ENCODE data around the gene CREBBP. TPM values are rescaled to one million over a fixed set of nuclear protein-coding genes. Genes with fewer than 3 reads are reported as not detected.

The CREBBP gene
- total RNA-seq, 1 experiment from 2014 or later, result 79.1 TPM

- H4K8ac ChIP-seq (replicated peaks; ENCODE audit: insufficient read length, low read depth, low read length), result no peak overlapping the region
- H2BK15ac ChIP-seq (ENCODE audit: low read depth, low read length), result no peak overlapping the region
- H2BK20ac ChIP-seq (ENCODE audit: low read depth, low read length, poor library complexity, severe bottlenecking), result no peak overlapping the region
- no peaks in the 10 kb centered on the region; the same call in 1 of the 2 replicates for H3K4me1 ChIP-seq (ENCODE audit: insufficient read depth, low read length)
- no peak overlapping the region for H3K9ac ChIP-seq (ENCODE audit: extremely low read depth, insufficient read length, low read length)
- TF ChIP-seq, protein P1, sequence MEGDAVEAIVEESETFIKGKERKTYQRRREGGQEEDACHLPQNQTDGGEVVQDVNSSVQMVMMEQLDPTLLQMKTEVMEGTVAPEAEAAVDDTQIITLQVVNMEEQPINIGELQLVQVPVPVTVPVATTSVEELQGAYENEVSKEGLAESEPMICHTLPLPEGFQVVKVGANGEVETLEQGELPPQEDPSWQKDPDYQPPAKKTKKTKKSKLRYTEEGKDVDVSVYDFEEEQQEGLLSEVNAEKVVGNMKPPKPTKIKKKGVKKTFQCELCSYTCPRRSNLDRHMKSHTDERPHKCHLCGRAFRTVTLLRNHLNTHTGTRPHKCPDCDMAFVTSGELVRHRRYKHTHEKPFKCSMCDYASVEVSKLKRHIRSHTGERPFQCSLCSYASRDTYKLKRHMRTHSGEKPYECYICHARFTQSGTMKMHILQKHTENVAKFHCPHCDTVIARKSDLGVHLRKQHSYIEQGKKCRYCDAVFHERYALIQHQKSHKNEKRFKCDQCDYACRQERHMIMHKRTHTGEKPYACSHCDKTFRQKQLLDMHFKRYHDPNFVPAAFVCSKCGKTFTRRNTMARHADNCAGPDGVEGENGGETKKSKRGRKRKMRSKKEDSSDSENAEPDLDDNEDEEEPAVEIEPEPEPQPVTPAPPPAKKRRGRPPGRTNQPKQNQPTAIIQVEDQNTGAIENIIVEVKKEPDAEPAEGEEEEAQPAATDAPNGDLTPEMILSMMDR (conservative IDR thresholded peaks at IDR 0.05), result no peak
- Mint-ChIP-seq H3K4me3 (no peak overlapping the region), H3K9me3 (no peaks in the 10 kb centered on the region), H3K27me3 (ENCODE audit: low read depth) (no peaks in the 10 kb centered on the region; the same call in 1 of the 2 replicates), H3K27ac (no peak overlapping the region), H3K36me3 (ENCODE audit: insufficient read depth in 1 of 3, low read depth in 3 of 3) (no peaks in the 10 kb centered on the region), H3K4me1 (peaks cover 46% of the 10 kb centered on the region in 2 experiments)
- no peak overlapping the region for H2BK120ac ChIP-seq (ENCODE audit: low read depth, low read length, poor library complexity, severe bottlenecking)
- no peaks in the 10 kb centered on the region for H3K9me3 ChIP-seq (ENCODE audit: control insufficient read depth, low read depth, low read length)
- H4K91ac ChIP-seq (ENCODE audit: insufficient read length, low read depth, low read length), result no peak overlapping the region
- H2AK5ac ChIP-seq (ENCODE audit: insufficient read length, low read length), result no peak overlapping the region
- no peak for DNase-seq
- WGBS (ENCODE audit: extremely low coverage, insufficient read length, low lambda C conversion rate), result no CpG with 5 or more reads among the region's 11 CpGs
- H2AFZ ChIP-seq (ENCODE audit: low read length), result no peak overlapping the region
- peaks cover 34% of the 10 kb centered on the region for H3K79me2 ChIP-seq (ENCODE audit: insufficient read depth, low read length)
- H3K27me3 ChIP-seq (ENCODE audit: insufficient read depth, low read length), result no peaks in the 10 kb centered on the region
- H3K14ac ChIP-seq (ENCODE audit: insufficient read depth, low read length), result no peak overlapping the region
- no peak overlapping the region for H3T11ph ChIP-seq (ENCODE audit: low read length)
- no peak overlapping the region for H3K27ac ChIP-seq (ENCODE audit: insufficient read length, low read depth, low read length)
- H3K4ac ChIP-seq (ENCODE audit: low read depth, low read length), result no peak overlapping the region
- no peak overlapping the region for H3K18ac ChIP-seq (ENCODE audit: insufficient read length, low read depth, low read length)
- no peaks in the 10 kb centered on the region for H4K20me1 ChIP-seq (ENCODE audit: control insufficient read depth, insufficient read depth, insufficient read length)
- no peak overlapping the region for H3K56ac ChIP-seq (ENCODE audit: insufficient read length, low read depth, low read length)
- H3K79me1 ChIP-seq (ENCODE audit: insufficient read depth, low read depth, low read length, poor library complexity, severe bottlenecking), result peaks cover 12% of the 10 kb centered on the region
- no peak overlapping the region for H3K4me2 ChIP-seq (ENCODE audit: insufficient read depth, insufficient read length, low read length)
- no peak overlapping the region for H2BK5ac ChIP-seq (ENCODE audit: insufficient read length, low read length)
- no peak overlapping the region for H4K5ac ChIP-seq (ENCODE audit: insufficient read length, low read depth, low read length)
- H3K23ac ChIP-seq (ENCODE audit: insufficient read length, low read depth, low read length), result no peak overlapping the region
- no peaks in the 10 kb centered on the region for H3K23me2 ChIP-seq (ENCODE audit: insufficient read length, low read depth, low read length, poor library complexity, severe bottlenecking)
- no peak overlapping the region for H2BK12ac ChIP-seq (ENCODE audit: insufficient read length, low read depth, low read length)
Observed at GRCh38 chr16:3822366-3823045, 58.0 kb downstream of the CREBBP start.

All from H9 (cell line).